HG03432 (cell line): ENCODE data around the gene ADCY10.
"Not testable (repeated sequence)": the region's sequence is repeated elsewhere in the genome, so short reads cannot be mapped to it uniquely, and the experiment has no call there.

ENCODE experiments used
- ATAC-seq: cut with Tn5 transposase; IDR thresholded peaks from one replicate; pipeline ENCODE4 v1.9.1; 2021; ENCODE audit warnings: mild to moderate bottlenecking, moderate library complexity; ENCODE audit not compliant: unreplicated experiment

The ADCY10 gene

DNA sequence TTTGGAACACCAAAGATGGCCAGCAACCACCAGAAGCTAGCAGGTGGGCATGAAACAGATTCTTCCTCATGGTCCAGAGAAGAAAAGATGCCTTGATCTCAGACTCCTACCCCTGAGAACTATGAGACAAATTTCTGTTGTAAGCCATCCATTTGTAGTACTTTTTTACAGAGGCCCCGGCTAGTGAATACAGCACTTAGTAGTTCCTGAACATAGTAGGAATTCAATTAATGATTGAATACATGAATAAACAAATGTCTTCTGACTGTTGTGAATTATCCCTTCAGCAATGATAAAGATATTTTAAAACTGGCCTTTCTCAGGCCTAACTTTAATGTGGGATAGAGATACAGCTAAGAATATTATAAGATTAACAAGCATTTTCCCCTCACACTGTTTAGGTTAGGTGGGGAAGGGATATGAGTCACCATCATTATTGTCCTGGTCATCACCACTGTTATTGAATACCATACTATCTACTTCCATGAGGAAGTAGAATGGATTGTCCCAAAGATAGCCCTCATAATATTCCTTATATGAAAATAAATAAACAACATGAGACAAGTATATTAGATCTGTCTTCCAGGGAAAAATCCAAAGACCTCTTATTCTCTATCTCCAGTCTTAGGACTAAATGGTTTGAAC is 51.4 kb downstream of the ADCY10 start:
- no peak for ATAC-seq

DNA sequence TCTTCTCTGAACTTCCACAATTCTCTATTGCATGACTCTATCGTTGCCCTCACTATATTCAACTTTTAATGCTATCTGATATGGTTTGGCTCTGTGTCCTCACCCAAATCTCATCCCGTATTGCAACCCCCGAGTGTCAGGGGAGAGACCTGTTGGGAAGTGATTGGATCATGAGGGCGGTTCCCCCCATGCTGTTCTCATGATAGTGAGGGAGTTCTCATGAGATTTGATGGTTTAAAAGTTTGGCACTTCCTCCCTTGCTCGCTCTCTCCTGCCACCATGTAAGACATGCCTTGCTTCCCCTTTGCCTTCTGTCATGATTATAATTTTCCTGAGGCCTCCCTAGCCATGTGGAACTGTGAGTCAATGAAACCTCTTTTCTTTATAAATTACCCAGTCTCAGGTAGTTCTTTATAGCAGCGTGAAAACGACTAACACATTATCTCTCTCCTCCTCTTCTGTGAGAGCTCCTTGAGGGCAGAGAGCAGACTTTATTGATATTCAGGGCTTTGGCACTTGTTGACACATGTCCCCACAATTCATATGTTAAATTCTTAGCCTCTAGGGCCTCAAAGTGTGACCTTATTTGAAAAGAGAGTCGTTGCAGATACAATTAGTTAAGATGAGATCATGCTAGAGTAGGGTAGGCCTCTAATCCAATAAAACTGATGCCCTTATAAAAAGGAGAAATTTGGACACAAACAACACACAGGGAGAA is 52.1 kb downstream of the ADCY10 start:
- ATAC-seq, result no peak

DNA sequence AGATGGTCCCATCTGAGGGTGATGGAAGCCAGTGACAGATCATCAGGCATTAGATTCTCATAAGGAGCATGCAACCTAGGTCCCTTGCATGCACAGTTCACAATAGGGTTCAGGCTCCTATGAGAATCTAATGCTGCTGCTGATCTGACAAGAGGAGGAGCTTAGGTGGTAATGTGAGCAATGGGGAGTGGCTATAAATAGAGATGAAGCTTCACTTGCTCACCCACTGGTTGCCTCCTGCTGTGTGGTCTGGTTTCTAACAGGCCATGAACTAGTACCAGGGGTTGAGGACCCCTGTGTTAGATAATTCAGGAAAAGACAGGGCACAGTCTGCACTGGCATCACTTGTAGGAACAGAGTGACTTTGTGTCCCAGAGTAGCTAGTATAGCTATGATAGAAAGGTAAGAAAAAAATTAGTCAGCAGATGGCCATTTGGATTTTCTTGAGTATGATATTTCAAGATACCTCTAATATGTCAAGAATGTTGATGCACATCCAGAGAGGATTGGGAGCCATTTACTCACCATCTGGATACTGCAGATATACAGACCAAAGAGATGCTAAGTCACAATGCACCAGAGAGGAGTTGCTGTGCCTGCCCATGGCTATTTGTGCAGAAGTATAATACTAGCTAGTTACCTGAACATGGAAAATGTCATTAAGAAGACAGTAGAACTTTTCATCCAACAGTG is 53.6 kb downstream of the ADCY10 start:
- ATAC-seq, result no peak

DNA sequence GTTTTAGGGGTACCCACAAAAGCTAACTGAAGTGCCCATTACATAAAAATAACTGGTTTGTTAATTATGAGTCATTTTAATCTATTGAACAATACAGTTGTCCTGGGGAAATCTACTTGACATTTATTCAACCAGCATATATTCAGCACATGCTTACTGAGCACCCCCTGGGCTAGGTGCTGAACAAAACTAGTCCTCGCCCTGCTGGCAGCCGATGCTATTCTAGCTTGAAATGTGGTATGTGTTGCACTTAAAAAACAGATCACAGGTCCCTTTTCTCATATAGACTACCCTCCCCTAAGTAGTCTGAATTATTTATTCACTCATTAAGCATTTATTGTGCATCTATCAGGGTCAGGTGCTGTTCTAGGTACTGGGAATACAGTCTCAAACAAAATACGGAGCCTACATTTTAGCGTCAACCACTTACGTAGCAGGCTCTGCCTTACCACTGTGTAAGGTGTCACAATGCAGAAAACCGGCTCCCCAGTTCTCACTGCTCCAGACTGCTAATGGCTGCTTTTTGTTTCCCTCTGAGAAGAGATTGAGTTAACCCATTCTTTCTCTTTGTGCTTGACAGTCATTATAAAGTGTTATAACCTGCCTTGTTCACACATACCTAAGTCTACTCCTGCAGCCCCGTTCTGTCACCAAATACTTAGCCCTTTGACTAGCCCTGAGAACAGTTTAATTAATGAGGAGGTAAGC is 57.1 kb downstream of the ADCY10 start:
- no peak for ATAC-seq

DNA sequence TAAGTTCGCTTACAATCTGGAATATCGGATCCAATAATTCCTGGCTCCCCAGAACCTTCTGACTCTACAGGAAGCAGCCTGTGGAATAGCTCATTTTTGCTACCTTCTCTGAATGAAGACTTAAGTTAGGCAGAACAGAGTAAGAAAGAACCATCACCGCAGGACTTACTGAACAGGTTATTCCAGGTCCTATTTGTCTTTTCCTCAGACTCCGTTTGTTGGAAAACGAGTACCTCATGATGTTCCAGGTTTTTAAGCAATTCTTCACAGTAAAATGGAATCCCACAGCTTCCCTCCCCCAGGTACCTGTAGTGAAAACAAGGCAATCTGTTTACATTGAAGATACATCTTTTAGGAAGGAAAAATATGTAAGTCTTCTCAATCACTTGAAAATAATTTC is 59.8 kb downstream of the ADCY10 start:
- no peak for ATAC-seq

DNA sequence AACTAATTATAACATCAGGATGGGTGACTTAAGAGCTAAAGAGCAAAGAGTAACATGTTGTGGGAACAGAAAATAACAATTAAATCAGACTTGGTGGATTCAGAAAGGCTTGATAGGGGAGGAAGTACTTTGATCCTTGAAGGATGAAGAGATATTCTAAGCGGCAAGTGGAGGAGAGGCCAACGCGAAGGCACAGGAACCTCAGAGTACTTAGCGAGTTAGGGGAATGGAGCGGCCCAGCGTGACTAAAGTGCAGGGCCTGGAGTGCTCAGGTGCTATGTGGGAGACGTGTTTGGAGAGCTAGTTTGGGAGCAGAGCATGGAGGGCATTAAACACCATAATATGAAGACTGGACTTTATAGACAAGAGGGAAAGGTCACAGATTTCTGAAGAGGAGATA is 64.3 kb downstream of the ADCY10 start:
- ATAC-seq, result no peak

DNA sequence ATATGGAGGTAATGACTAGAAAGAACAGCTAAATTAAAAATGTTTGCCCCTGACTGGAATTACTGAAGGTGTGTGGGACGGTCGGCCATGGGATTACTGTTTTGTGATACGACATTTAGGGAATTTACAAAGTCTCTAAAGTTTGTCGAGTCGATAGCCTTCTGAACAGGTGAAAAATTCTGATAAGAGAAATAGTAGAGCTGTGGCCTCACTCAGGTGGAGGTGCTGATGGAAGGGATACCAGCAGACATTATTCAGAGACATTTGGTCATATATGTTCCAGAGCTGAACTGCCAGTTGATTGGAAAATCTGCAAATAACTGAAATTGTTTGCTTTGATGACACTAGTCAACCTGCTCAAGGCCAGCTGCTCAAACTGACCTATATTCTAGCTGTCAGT is 71.1 kb downstream of the ADCY10 start:
- no peak for ATAC-seq

DNA sequence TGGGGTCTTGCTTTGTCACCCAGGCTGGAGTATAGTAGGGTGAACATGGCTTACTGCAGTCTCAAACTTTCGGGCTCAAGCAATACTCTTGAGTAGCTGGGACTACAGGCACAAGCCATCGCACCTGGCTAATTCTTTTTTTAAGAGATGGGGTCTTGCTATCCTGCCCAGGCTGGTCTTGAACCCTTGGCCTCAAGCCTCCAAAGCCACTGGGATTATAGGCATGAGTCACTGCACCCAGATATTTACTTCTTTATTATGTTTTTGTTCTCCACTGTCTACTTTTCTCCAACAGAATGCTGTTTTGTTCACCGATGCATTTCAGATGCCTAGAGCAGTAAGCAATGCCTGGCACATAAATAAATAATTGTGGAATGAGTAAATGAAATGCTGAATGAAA is 72.4 kb downstream of the ADCY10 start:
- no peak for ATAC-seq

DNA sequence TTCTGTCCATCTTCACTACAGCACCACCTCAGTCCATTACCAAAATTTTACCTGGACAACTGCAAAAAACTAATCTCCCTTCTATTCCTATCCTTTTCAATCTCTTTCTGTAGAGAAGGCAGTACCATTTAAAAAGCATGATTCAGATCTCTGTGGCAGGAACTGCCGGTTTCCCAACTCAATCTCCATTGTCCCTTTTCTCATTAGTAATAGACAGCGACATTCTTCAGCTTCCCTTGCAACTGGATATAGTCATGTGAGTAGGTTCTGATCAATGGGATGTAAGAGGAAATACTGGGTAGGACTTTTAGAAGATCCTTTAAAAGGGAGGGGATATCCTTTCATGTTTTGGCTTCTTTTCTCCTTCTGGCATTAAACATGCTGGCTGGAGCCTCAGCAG is 74.9 kb downstream of the ADCY10 start:
- no peak for ATAC-seq

DNA sequence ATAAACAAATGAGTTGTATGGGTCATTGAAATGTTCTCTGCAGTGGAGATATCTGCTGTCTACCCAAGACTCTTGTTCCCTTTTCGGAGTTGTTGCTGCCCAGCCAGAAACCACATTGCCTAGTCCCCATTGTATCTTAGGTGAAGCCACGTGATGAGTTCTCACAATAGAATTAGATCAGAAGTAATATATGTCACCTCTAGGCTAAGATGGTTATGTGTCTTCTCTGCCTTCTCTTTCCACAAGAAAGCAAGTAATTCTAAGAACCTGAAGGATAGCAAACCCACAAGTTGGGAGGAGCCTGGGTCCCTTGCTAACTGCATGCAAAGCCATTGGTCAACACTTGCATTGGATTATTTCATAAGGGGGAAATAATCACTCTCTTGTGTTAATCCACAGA is 76.6 kb downstream of the ADCY10 start:
- ATAC-seq, result no peak

DNA sequence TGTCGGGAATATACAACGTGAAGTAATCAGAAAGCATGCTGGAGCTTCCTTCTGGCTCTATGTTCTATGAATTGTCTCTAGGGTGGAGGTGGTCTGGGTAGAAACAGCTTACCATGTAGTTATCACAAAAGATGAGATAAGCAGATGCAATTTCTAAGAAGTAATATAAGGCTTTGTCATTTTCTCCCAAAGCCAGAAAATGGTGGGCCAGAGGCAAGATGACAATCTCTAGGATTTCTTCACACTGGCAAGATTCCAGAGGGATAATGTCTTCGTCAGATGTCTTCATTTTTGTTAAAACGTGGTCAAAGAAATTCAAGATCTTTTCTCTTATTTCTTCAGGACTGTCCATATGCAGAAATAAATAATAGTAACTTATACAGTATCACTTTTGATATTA is 77.7 kb downstream of the ADCY10 start:
- ATAC-seq, result no peak

DNA sequence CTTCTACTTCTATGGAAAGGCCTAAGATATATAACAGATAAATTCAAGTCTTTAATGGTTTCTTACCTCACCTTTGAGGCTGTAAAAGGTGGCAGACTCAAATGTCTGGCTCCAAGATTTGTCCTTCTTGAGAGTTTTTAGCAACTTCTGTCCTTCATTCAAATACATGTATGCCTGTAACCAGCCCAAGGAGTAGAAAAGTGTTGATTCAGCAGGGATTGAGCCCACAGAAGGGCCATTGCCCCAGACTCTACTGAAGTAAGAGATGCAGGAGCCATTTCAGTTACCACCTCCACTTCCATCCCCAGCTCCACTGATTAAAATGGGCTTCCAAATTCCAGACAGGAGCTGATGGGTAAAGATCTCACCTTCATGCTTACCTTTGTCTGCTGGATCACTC is 80.0 kb downstream of the ADCY10 start:
- no peak for ATAC-seq

DNA sequence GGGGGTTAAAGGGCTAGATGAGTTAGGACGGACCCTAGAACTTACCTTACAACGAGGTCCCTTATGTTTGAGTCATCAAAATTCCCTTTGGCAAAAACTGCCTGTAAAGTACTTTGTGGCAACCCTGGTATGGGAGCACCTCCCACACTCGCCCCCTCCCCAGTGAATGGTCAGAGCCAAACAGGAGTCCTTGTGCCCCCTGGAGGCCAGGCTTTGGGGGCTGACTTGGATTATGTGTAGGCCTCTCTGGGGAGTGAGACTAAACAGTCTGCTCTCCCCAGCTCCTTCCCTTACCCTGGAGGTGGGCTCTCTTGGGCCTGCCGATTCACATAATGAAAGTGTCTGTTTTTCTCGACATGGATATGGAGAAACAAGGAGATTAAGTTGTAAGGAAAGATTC is 81.2 kb downstream of the ADCY10 start:
- no peak for ATAC-seq

DNA sequence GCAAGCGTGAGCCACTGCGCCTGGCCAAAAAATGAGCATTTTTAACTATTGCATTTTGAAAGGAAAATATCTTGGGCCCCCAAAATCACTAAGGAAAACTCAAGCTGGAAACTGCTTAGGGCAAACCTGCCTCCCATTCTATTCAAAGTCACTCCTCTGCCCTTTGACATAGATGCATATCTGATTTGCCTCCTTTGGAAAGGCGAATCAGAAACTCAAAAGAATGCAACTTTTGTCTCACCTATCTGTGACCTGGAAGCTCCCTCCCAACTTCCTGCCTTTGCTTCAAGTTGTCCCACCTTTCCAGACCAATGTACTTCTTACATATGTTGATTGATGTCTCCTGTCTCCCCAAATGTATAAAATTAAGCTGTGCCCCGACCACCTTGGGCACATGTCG is 83.3 kb downstream of the ADCY10 start:
- ATAC-seq, result not testable (repeated sequence)

DNA sequence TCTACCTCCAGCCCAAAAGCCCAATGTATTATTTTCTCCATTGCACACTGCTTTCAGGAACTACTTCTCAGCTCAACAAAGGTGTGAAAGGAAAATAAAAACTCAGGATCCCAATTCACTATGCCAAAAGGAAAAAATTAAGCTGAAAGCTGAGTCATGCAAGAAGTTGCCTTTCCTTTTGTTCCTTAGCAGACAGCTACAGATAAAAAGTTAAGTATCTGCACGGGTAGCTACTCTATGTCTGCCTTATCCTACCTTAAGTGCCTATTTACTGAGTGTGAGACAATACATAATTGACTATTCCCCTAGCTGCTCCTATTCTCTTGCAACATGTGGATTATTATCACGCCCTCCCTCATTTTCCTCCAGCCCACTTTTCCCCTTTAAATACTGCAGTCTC is 84.1 kb downstream of the ADCY10 start:
- ATAC-seq, result no peak

DNA sequence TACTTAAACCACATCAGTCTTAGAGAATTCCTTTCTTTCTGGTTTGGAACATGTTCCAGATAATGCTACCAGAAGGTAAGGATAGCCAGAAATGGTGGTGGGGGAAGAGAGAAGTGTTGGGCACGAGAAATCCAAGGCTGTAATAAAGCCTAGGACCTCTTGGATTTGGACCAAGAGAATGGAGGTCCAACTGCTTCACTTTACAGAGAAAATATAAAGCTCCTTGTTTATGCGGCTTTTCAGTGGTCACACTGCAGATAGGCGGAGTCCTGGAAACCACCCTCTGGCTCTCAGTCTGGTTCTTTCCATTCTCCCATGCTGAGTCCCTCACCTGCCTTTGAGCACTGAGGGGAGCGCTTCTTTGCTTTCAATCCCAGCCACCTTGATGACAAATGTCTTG is 87.8 kb downstream of the ADCY10 start:
- ATAC-seq, result no peak

DNA sequence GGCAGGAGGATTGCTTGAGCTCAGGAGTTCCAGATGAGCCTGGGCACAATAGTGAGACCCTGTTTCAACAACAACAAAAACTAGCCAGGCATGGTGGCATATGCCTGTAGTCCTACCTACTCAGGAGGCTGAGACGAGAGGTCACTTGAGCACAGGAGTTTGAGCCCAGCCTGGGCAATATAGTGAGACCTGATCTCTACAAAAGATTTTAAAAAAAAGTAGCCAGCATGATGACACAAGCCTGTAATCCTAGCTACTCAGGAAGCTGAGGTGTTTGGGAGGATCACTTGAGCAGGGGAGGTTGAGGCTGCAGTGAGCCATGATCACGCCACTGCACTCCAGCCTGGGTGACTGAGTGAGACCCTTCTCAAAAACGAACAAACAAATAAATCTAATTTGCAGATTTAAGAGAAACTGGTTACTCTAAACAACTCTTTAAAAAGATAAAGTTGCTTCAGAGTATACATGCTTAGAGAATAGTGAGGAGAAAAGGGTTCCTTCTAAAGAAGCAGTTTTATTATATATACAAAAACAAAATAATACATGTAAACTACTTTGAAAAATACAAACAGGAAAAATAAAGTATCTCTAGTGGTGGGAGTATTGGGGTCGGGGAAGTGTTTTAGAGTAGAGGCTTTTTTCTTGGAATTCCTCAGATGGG is 88.4 kb downstream of the ADCY10 start:
- ATAC-seq, result no peak

DNA sequence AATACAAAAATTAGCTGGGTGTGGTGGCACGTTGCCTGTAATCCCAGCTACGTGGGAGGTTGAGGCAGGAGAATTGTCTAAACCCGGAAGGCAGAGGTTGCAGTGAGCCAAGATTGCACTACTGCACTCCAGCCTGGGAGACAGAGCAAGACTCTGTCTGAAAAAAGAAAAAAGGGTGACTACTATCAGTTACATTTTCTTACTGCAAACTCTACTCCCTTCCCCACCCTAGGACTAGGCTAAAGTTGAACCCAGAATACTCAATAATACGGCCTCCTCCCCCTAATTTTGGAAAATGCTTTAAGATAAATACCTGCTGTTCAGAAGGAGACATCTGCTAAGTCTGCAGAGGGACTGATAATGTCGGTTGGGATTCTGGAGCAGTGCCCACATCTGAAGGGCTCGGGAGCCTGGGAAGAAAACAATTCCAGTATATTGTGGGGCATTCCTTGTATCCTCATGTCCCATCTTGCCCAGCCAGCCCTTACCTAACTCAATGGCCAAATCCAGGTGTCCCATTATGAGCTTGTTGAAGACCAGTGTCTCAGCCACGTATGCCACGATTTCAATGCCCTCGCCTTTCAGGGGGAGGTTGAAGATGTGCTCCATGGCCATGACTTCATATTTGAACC is 89.7 kb downstream of the ADCY10 start:
- ATAC-seq, result no peak

DNA sequence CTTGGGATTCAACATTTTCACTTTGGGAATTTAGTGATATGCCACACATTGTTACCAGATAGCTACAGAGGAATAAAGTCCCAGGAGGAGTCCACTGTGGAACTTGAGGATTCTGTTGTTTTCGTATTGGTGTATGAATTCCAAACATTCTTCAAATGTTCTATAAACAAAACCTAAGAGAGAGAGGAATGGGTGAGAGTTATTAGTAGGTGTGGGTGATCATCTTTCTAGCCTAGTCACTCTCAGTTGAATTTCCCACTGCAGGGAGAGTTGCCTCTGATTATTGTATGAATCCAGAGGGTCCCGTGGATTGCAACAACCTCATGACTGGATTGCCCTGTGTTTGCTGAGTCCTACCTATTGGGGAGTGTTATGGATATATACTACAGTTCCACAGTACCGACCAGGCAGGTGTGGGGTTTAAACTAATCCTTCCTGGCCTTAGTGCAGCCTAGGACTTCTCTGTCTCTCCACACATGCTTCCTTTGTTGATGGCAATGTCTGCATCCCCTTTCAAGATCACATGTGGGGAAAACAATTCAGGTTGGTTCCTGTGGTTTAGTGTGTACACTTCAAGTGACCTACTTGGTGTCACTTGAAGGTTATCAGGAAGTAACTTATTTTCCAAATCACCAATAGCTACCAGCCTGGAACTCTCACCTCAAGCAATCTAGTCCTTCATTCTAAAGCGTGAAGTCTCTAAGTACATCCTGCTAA is 91.8 kb downstream of the ADCY10 start:
- ATAC-seq, result no peak

DNA sequence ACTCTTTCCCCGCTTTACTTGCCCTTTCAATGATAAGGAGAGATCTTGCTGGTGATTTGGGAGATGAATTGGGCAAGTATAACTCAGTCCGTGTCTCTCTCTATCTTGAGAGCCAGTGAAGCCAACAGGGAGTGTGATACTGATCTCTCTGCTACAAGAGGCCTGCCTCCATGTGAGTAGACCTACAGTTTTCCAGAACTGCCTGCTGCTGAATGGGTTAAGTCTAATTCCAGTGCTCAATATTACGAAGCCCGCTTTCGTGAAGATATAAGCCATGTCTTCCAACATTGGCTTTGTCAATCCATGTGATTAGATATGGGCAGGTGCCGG is 92.6 kb downstream of the ADCY10 start:
- no peak for ATAC-seq
